HepG2 (cell line): ENCODE measurements around the gene GRK5. TPM values are rescaled to one million over a fixed set of nuclear protein-coding genes. Genes with fewer than 3 reads are reported as not detected.

ENCODE experiments used
- ATAC-seq: fragments of 200-7000 bp; cut with Tn5 transposase; 3 replicates; pipeline ENCODE4 v1.9.1; 2020; ENCODE audit warnings: mild to moderate bottlenecking, moderate library complexity
- BruUV-seq: library from RNA; stranded (reverse); fragments of 400-500 nt; replicated peaks from 2 replicates; lab custom pipeline; 2021; lab: Mats Ljungman, UMichigan
- CTCF ChIA-PET: fragments of 300-600 bp; formaldehyde crosslinking; extraction: SDS; loops from one replicate; lab custom pipeline; 2021; ENCODE audit warnings: low total read pairs, inconsistent platforms, low intra/inter-chr PET ratio; lab: Yijun Ruan, JAX
- POLR2A ChIA-PET: fragments of 350-600 bp; sonication (Branson Sonifier 250); formaldehyde crosslinking; loops from one replicate; lab custom pipeline; 2020; ENCODE audit warnings: antibody characterized with exemption, inconsistent platforms; lab: Yijun Ruan, JAX
- DNase-seq: peaks from one replicate; pipeline ENCODE4 v3.0.0-alpha.2; 2015; ENCODE audit warnings: low spot score
- FAIRE-seq: peaks from 3 replicates; lab custom pipeline; 2011; peaks lifted over from hg19 to GRCh38; lab: Jason Lieb, UNC
- H2AFZ ChIP-seq: one replicate; pipeline ENCODE4 v1.6.1; 2011; ENCODE audit warnings: low read length, inconsistent platforms
- H3K27ac ChIP-seq: fragments of 300-600 bp; 3 replicates; pipeline ENCODE4 v1.8.0; 2011; ENCODE audit warnings: mixed run types, mild to moderate bottlenecking, mixed read lengths, low read length, inconsistent platforms; ENCODE audit not compliant: insufficient read depth; ENCODE audit errors: extremely low read length
- H3K27me3 ChIP-seq, 2 experiments: fragments of 200-600 bp in 1 of 2; 2 replicates in 1 of 2; 3 replicates in 1 of 2; pipeline versions ENCODE4 v1.6.0 to v1.8.0; 2011; ENCODE audit warnings: low read length in 2 of 2, mild to moderate bottlenecking in 2 of 2, moderate library complexity in 2 of 2, inconsistent platforms in 1 of 2; ENCODE audit not compliant: insufficient read depth in 2 of 2, control insufficient read depth in 1 of 2
- H3K36me3 ChIP-seq, 2 experiments: fragments of 200-600 bp in 1 of 2; replicated peaks in 1 of 2; 2 replicates in 1 of 2; 3 replicates in 1 of 2; pipeline versions ENCODE4 v1.5.1 to v1.8.0; 2011; ENCODE audit warnings: low read length in 2 of 2, inconsistent platforms in 1 of 2; ENCODE audit not compliant: insufficient read depth in 2 of 2, control insufficient read depth in 1 of 2
- H3K4me1 ChIP-seq: 2 replicates; pipeline ENCODE4 v1.5.1; 2012; ENCODE audit warnings: low read length, inconsistent platforms; ENCODE audit not compliant: insufficient read depth
- H3K4me2 ChIP-seq: 2 replicates; pipeline ENCODE4 v1.6.0; 2011; ENCODE audit warnings: low read depth, low read length, inconsistent platforms
- H3K4me3 ChIP-seq, 3 experiments: fragments of 200-600 bp in 1 of 3; sonication (generic), shearing (Covaris generic) in 1 of 3; replicated peaks in 1 of 3; 2 replicates each; pipeline ENCODE4 v1.5.1; 2011 to 2016; ENCODE audit warnings: low read length in 3 of 3, inconsistent platforms in 2 of 3, low read depth in 2 of 3, mild to moderate bottlenecking in 2 of 3, control low read depth in 1 of 3, mixed read lengths in 1 of 3; ENCODE audit not compliant: insufficient read depth in 1 of 3
- H3K79me2 ChIP-seq: one replicate; pipeline ENCODE4 v1.6.1; 2011; ENCODE audit warnings: low read length, inconsistent platforms; ENCODE audit not compliant: insufficient read depth
- H3K9ac ChIP-seq: 2 replicates; pipeline ENCODE4 v1.6.0; 2011; ENCODE audit warnings: mild to moderate bottlenecking, low read depth, low read length, inconsistent platforms; ENCODE audit not compliant: insufficient read depth
- H3K9me3 ChIP-seq: 2 replicates; pipeline ENCODE4 v1.5.1; 2012; ENCODE audit warnings: mild to moderate bottlenecking, low read length
- H4K20me1 ChIP-seq: 2 replicates; pipeline ENCODE4 v1.6.0; 2011; ENCODE audit warnings: inconsistent platforms, mild to moderate bottlenecking, low read length, moderate library complexity; ENCODE audit not compliant: insufficient read depth
- ASH2L ChIP-seq: fragments of 300-600, 200-600 bp; sonication (generic); IDR thresholded peaks from 2 replicates; pipeline ENCODE4 v1.7.0; 2017; ENCODE audit warnings: low read depth, mild to moderate bottlenecking, moderate library complexity, mixed read lengths, low read length; ENCODE audit not compliant: insufficient read length
- ATF1 ChIP-seq: IDR thresholded peaks from 2 replicates; pipeline ENCODE4 v1.6.1; 2016; ENCODE audit warnings: mild to moderate bottlenecking, control low read depth
- DMAP1 ChIP-seq: IDR thresholded peaks from 2 replicates; pipeline ENCODE4 v1.6.1; 2016
- EEA1 ChIP-seq: sonication (generic); formaldehyde crosslinking; IDR thresholded peaks from 2 replicates; pipeline ENCODE4 v1.5.1; 2020; ENCODE audit warnings: mild to moderate bottlenecking, missing genetic modification reagents, borderline replicate concordance
- FOXO1 ChIP-seq: sonication (generic); formaldehyde crosslinking; IDR thresholded peaks from 2 replicates; pipeline ENCODE4 v1.4.0; 2020; ENCODE audit warnings: missing genetic modification reagents
- MIER3 ChIP-seq: IDR thresholded peaks from 2 replicates; pipeline ENCODE4 v1.6.1; 2016; ENCODE audit warnings: missing compliant biosample characterization, borderline replicate concordance
- NAIF1 ChIP-seq: sonication (generic); formaldehyde crosslinking; IDR thresholded peaks from 2 replicates; pipeline ENCODE4 v1.5.0; 2020; ENCODE audit warnings: mild to moderate bottlenecking, missing genetic modification reagents, borderline replicate concordance
- PITX1 ChIP-seq: sonication (generic); formaldehyde crosslinking; IDR thresholded peaks from 2 replicates; pipeline ENCODE4 v1.5.1; 2020; ENCODE audit warnings: mild to moderate bottlenecking, missing genetic modification reagents
- SMC3 ChIP-seq: IDR thresholded peaks from 2 replicates; pipeline ENCODE4 v1.6.1; 2011; ENCODE audit warnings: low read length, improper control_type of control experiment
- SOX13 ChIP-seq, 3 experiments: fragments of 450-650 bp in 1 of 3; sonication (generic) in 1 of 3; formaldehyde crosslinking in 1 of 3; IDR thresholded peaks in 2 of 3; conservative IDR thresholded peaks in 1 of 3; 2 replicates each; pipeline versions ENCODE4 v1.5.0 to v1.6.1; 2016 to 2020; ENCODE audit warnings: antibody characterized with exemption in 1 of 3, mild to moderate bottlenecking in 1 of 3, missing compliant biosample characterization in 1 of 3, missing genetic modification reagents in 1 of 3, moderate library complexity in 1 of 3
- TAF1 ChIP-seq: sonication (generic); formaldehyde crosslinking; IDR thresholded peaks from 2 replicates; pipeline ENCODE4 v1.4.0; 2020; ENCODE audit warnings: missing genetic modification reagents
- TP53 ChIP-seq: sonication (generic); formaldehyde crosslinking; conservative IDR thresholded peaks from 2 replicates; pipeline ENCODE4 v1.4.0; 2020; ENCODE audit warnings: missing genetic modification reagents
- ZBTB7A ChIP-seq: sonication (generic); formaldehyde crosslinking; IDR thresholded peaks from 2 replicates; pipeline ENCODE4 v1.8.0; 2022; ENCODE audit warnings: mild to moderate bottlenecking, missing genetic modification reagents
- ZNF468 ChIP-seq: sonication (generic); formaldehyde crosslinking; IDR thresholded peaks from 2 replicates; pipeline ENCODE4 v1.8.0; 2022; ENCODE audit warnings: mild to moderate bottlenecking, moderate library complexity, missing genetic modification reagents
- ZNF737 ChIP-seq: sonication (generic); formaldehyde crosslinking; IDR thresholded peaks from 2 replicates; pipeline ENCODE4 v1.5.0; 2020; ENCODE audit warnings: missing genetic modification reagents, mild to moderate bottlenecking, borderline replicate concordance
- WGBS: methylation state at CpG from one replicate; pipeline ENCODE4 v1.1.6; 2017; ENCODE audit warnings: low lambda C conversion rate; 5-methylcytosine and 5-hydroxymethylcytosine counted together
- in situ Hi-C: cut with HindIII; loops from 2 replicates; pipeline ENCODE4 v1.10.0; 2017; ENCODE audit warnings: low pct_unique_long_range_greater_than_20kb; ENCODE audit not compliant: extremely low pct_ligation_motif_present
- intact Hi-C: fragments of 100-400 bp; cut with micrococcal nuclease; formaldehyde crosslinking; loops from one replicate; pipeline ENCODE4 v1.10.0; 2022; ENCODE audit not compliant: unreplicated experiment
- polyA plus RNA-seq, 8 experiments: library from polyadenylated mRNA; depleted of rRNA in 3 of 8; stranded (reverse) in 7 of 8; unstranded in 1 of 8; fragments of >200 nt; fragmentation: Illumina TruSeq in 4 of 8; extraction: Trizol in 4 of 8; gene quantifications; 2 replicates each; pipeline versions ENCODE4 v1.2.1 to v1.2.3, GENCODE V29; 2011 to 2016; ENCODE audit warnings: low read depth in 4 of 8, missing spikeins in 1 of 8, mixed read lengths in 1 of 8; ENCODE audit not compliant: insufficient read depth in 1 of 8
- total RNA-seq, 5 experiments: library from RNA; depleted of rRNA; stranded (reverse); fragments of >200 nt; fragmentation: Illumina TruSeq; extraction: Trizol; gene quantifications; 2 replicates each; pipeline ENCODE4 v1.2.3, GENCODE V29; 2016; ENCODE audit warnings: low read depth in 1 of 5
- TF ChIP-seq, protein P1 (sequence below): IDR thresholded peaks from 2 replicates; pipeline ENCODE4 v1.6.1; 2016
- TF ChIP-seq, protein P2 (sequence below): sonication (generic); formaldehyde crosslinking; conservative IDR thresholded peaks from 2 replicates; pipeline ENCODE4 v1.8.0; 2022; ENCODE audit warnings: missing genetic modification reagents
- TF ChIP-seq, protein P3 (sequence below): sonication (generic); formaldehyde crosslinking; IDR thresholded peaks from 2 replicates; pipeline ENCODE4 v1.4.0; 2020; ENCODE audit warnings: missing genetic modification reagents

The GRK5 gene
- total and polyA plus RNA-seq, 2 of the 13 experiments (the other 11 are each of a cell fraction or from before 2014, with no cell fraction given): 10.4 to 12.6 TPM

DNA sequence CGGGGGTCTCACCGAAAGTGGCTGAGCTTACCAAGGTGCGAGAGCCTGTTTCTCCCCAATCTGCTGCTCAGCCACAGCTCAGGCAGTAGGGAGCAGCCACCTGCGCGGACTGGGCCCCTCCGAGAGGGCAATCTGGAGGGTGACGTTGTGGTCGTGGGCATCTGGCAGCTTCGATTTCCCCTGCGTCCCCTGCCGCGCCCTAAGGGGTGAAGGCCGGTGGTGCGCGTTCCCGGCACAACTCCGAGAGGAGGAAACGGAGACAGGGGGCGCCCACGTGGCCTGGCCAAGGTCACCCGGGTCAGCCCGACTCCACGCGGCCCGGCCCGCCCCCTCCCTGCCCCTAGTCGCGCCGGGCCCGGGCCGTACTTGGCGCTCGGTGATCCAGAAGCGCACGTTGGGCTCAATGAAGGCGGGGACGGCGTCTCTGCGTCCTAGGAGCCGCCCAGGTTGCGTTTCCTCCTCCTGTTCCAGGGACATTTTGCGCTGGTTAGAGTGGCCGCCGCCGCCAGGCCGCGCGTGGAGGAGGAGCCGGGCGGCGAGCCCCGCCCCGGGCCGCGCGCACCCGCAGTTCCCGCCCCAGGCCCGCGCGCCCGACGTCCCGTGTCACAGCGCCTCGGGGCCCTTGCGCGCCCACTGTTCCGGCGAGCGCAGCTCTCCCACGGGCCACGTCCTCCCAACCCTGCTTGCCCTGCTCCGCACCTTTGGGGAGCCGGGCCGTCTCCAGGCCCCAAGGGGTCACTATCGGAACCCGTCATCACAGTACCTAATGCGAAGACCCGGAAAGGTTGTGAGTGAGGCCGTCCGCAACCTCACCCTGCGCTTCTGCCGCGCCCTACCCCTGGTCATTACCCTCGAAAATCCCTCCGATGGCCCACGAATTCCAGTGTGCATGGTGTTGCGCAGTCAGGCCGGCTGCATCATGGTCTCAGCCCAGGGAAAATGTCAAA lies 41.9 kb upstream of the GRK5 start, which contains the start of gene SFXN4:
Gene SFXN4, minus strand, starts transcription at position 544 of the 947 bp plus-strand sequence. Its CDS starts 67 bp downstream, at position 477.
- FAIRE-seq: no peak
- no peaks in the 10 kb centered on the region for H3K9me3 ChIP-seq
- H3K4me2 ChIP-seq: peak within 1 kb of the TSS; percentile 97
- peaks cover 26% of the 10 kb centered on the region for H3K4me1 ChIP-seq
- peak; percentile 90 for ATAC-seq
- intact Hi-C loops: loop anchor here (10.0 kb wide), 1 partner anchor 411 kb away; the partner anchor contains the start of gene CACUL1
- H3K9ac ChIP-seq: peak within 1 kb of the TSS; percentile 95
- peak within 1 kb of the TSS; percentile 91 for H3K27ac ChIP-seq
- H2AFZ ChIP-seq: no peak within 1 kb of the TSS
- in situ Hi-C loops: no loop called here
- 3% methylated on average over 30 of the region's 90 CpGs for whole genome bisulfite sequencing
- POLR2A ChIA-PET: interaction anchor here (0.6 to 2.6 kb wide), 15 partner anchors 8 to 125 kb away, joined by 3 to 14 read pairs (median 4); partner anchors contain the start of genes DENND10 and EIF3A
- H3K79me2 ChIP-seq: peaks cover 3% of the 10 kb centered on the region
- BruUV-seq: no TSS peak
- peak within 1 kb of the TSS; percentile 75 to 81 (median 76) for H3K4me3 ChIP-seq
- H3K27me3 ChIP-seq: no peaks in the 10 kb centered on the region
- peak; percentile 63 for DNase-seq
- H4K20me1 ChIP-seq: no peaks in the 10 kb centered on the region
- H3K36me3 ChIP-seq: peaks cover 3 to 37% of the 10 kb centered on the region in 2 experiments
- CTCF ChIA-PET: no interaction called here
- TF ChIP-seq, protein P1, sequence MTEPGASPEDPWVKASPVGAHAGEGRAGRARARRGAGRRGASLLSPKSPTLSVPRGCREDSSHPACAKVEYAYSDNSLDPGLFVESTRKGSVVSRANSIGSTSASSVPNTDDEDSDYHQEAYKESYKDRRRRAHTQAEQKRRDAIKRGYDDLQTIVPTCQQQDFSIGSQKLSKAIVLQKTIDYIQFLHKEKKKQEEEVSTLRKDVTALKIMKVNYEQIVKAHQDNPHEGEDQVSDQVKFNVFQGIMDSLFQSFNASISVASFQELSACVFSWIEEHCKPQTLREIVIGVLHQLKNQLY: peak; percentile 64; the same call in 1 of the 2 replicates
- no peak; the same call in 1 of the 2 replicates for TF ChIP-seq PITX1
- TF ChIP-seq FOXO1 (CRISPR knock-in tag): no peak; the same call in 1 of the 2 replicates
- no peak; the same call in 1 of the 2 replicates for TF ChIP-seq SOX13 (IDR thresholded peaks at IDR 0.05)
- peak in 1 of 2 experiments; percentile 36; a peak in 1 of 4 replicates for TF ChIP-seq SOX13 (CRISPR knock-in tag; conservative IDR thresholded peaks at IDR 0.05 in 1 of 2, IDR thresholded peaks at IDR 0.05 in 1 of 2)
- peak; percentile 100 for TF ChIP-seq DMAP1 (CRISPR knock-in tag)
- peak; percentile 32; the same call in 1 of the 2 replicates for TF ChIP-seq NAIF1
- TF ChIP-seq, protein P2, sequence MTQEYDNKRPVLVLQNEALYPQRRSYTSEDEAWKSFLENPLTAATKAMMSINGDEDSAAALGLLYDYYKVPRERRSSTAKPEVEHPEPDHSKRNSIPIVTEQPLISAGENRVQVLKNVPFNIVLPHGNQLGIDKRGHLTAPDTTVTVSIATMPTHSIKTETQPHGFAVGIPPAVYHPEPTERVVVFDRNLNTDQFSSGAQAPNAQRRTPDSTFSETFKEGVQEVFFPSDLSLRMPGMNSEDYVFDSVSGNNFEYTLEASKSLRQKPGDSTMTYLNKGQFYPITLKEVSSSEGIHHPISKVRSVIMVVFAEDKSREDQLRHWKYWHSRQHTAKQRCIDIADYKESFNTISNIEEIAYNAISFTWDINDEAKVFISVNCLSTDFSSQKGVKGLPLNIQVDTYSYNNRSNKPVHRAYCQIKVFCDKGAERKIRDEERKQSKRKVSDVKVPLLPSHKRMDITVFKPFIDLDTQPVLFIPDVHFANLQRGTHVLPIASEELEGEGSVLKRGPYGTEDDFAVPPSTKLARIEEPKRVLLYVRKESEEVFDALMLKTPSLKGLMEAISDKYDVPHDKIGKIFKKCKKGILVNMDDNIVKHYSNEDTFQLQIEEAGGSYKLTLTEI: no peak
- TF ChIP-seq SMC3: no peak
- peak; percentile 91 for TF ChIP-seq ZBTB7A
- TF ChIP-seq, protein P3, sequence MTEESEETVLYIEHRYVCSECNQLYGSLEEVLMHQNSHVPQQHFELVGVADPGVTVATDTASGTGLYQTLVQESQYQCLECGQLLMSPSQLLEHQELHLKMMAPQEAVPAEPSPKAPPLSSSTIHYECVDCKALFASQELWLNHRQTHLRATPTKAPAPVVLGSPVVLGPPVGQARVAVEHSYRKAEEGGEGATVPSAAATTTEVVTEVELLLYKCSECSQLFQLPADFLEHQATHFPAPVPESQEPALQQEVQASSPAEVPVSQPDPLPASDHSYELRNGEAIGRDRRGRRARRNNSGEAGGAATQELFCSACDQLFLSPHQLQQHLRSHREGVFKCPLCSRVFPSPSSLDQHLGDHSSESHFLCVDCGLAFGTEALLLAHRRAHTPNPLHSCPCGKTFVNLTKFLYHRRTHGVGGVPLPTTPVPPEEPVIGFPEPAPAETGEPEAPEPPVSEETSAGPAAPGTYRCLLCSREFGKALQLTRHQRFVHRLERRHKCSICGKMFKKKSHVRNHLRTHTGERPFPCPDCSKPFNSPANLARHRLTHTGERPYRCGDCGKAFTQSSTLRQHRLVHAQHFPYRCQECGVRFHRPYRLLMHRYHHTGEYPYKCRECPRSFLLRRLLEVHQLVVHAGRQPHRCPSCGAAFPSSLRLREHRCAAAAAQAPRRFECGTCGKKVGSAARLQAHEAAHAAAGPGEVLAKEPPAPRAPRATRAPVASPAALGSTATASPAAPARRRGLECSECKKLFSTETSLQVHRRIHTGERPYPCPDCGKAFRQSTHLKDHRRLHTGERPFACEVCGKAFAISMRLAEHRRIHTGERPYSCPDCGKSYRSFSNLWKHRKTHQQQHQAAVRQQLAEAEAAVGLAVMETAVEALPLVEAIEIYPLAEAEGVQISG (CRISPR knock-in tag): peak; percentile 49; the same call in 1 of the 2 replicates
- peak; percentile 63; the same call in 1 of the 2 replicates for TF ChIP-seq MIER3 (CRISPR knock-in tag)
- TF ChIP-seq ZNF468 (CRISPR knock-in tag): 0 out of 2 replicates have a peak, but pooled peaks have one; percentile 10
- TF ChIP-seq ASH2L: peak; percentile 81
- TF ChIP-seq TAF1 (CRISPR knock-in tag): peak; percentile 66; the same call in 1 of the 2 replicates
- TF ChIP-seq EEA1 (CRISPR knock-in tag): peak; percentile 11; the same call in 1 of the 2 replicates
- TF ChIP-seq ATF1 (CRISPR knock-in tag): no peak
- no peak for TF ChIP-seq ZNF737 (CRISPR knock-in tag)
- no peak for TF ChIP-seq TP53 (CRISPR knock-in tag)
